K562 (cell line): ENCODE results near the gene DDAH2. TPM values are rescaled to one million over a fixed set of nuclear protein-coding genes. Genes with fewer than 3 reads are reported as not detected.

ENCODE experiments used
- CUX1 ChIP-seq: fragments of 200-800 bp; sonication (Bioruptor generic); IDR thresholded peaks from 2 replicates; pipeline ENCODE4 v1.6.1; 2016; ENCODE audit warnings: missing genetic modification characterization, missing compliant biosample characterization
- ELK1 ChIP-seq: sonication (generic); formaldehyde crosslinking; IDR thresholded peaks from 2 replicates; pipeline ENCODE4 v1.8.1; 2022; ENCODE audit warnings: missing genetic modification reagents
- FOS ChIP-seq: IDR thresholded peaks from 3 replicates; pipeline ENCODE4 v1.6.1; 2011; ENCODE audit not compliant: insufficient read length; ENCODE audit errors: extremely low read depth
- ILF3 ChIP-seq: fragments of 450-650 bp; IDR thresholded peaks from 2 replicates; pipeline ENCODE4 v1.6.1; 2018; ENCODE audit warnings: antibody characterized with exemption, mild to moderate bottlenecking, moderate library complexity, borderline replicate concordance
- LCOR ChIP-seq: sonication (generic); formaldehyde crosslinking; IDR thresholded peaks from 2 replicates; pipeline ENCODE4 v1.8.0; 2022; ENCODE audit warnings: mild to moderate bottlenecking, missing genetic modification reagents
- NR0B1 ChIP-seq: fragments of 450-650 bp; IDR thresholded peaks from one replicate; pipeline ENCODE4 v1.6.1; 2018; ENCODE audit warnings: mild to moderate bottlenecking, moderate library complexity; ENCODE audit not compliant: partially characterized antibody
- NR2F6 ChIP-seq: fragments of 450-650 bp; formaldehyde crosslinking; IDR thresholded peaks from 2 replicates; pipeline ENCODE4 v1.4.0; 2020; ENCODE audit warnings: mild to moderate bottlenecking
- SUPT5H ChIP-seq: fragments of 450-650 bp; IDR thresholded peaks from 2 replicates; pipeline ENCODE4 v1.6.1; 2016
- THAP12 ChIP-seq: fragments of 250-450 bp; sonication (Bioruptor Pico); IDR thresholded peaks from 2 replicates; pipeline ENCODE4 v1.9.0; 2021; ENCODE audit warnings: mild to moderate bottlenecking, inconsistent platforms
- ZNF232 ChIP-seq: sonication (generic); formaldehyde crosslinking; IDR thresholded peaks from 2 replicates; pipeline ENCODE4 v1.8.0; 2022; ENCODE audit warnings: mild to moderate bottlenecking, missing genetic modification reagents
- ZNF253 ChIP-seq: fragments of 250-450 bp; sonication (Bioruptor Pico); conservative IDR thresholded peaks from 2 replicates; pipeline ENCODE4 v1.6.1; 2021; ENCODE audit warnings: mild to moderate bottlenecking
- ZNF354B ChIP-seq: fragments of 250-450 bp; sonication (Bioruptor Pico); IDR thresholded peaks from 2 replicates; pipeline ENCODE4 v1.4.0; 2020
- ZNF436 ChIP-seq: fragments of 250-450, 450-650 bp; sonication (Bioruptor Pico); formaldehyde crosslinking; IDR thresholded peaks from 2 replicates; pipeline ENCODE4 v1.7.0; 2020; ENCODE audit warnings: mild to moderate bottlenecking
- ZNF584 ChIP-seq: fragments of 200-800 bp; sonication (Bioruptor generic); IDR thresholded peaks from 2 replicates; pipeline ENCODE4 v1.6.1; 2016; ENCODE audit warnings: low read depth, mild to moderate bottlenecking, missing genetic modification characterization, missing compliant biosample characterization
- ZNF639 ChIP-seq, 2 experiments: fragments of 200-800 bp in 1 of 2; sonication (Bioruptor generic) in 1 of 2; sonication (generic) in 1 of 2; formaldehyde crosslinking in 1 of 2; IDR thresholded peaks in 1 of 2; conservative IDR thresholded peaks in 1 of 2; 2 replicates each; pipeline versions ENCODE4 v1.5.0 to v1.6.1; 2016 to 2020; ENCODE audit warnings: missing compliant biosample characterization in 1 of 2, missing genetic modification characterization in 1 of 2, missing genetic modification reagents in 1 of 2
- ZSCAN29 ChIP-seq: fragments of 450-650 bp; IDR thresholded peaks from 2 replicates; pipeline ENCODE4 v1.6.1; 2017
- polyA plus RNA-seq, 8 experiments: library from polyadenylated mRNA; depleted of rRNA in 4 of 8; stranded (reverse) in 5 of 8; unstranded in 3 of 8; fragments of >200 nt; fragmentation: Nextera tagmentation in 2 of 8; fragmentation: Illumina TruSeq in 1 of 8; extraction: Ambion mirVana in 2 of 8; extraction: Trizol in 1 of 8; gene quantifications; 2 replicates each; pipeline versions ENCODE4 v1.2.1 to v1.2.3, GENCODE V29; 2011 to 2014; ENCODE audit warnings: inconsistent platforms in 1 of 8, missing spikeins in 1 of 8
- total RNA-seq, 7 experiments: library from RNA; depleted of rRNA in 6 of 7; stranded (reverse); fragments of >200 nt in 6 of 7; fragmentation: Illumina TruSeq in 2 of 7; extraction: Trizol in 2 of 7; gene quantifications; 2 replicates each; pipeline versions ENCODE4 v1.2.1 to v1.2.3, GENCODE V29; 2011 to 2021; ENCODE audit warnings: low replicate concordance in 1 of 7

DDAH2 gene
- total and polyA plus RNA-seq, 9 of the 15 experiments (the other 6 are each of a cell fraction or from before 2014, with no cell fraction given): 1.8 to 45.4 (median 21.4) TPM

GRCh38 chr6:31700740-31701401, 28.2 kb downstream of the DDAH2 start (continued):
- no peak for TF ChIP-seq CUX1 (CRISPR knock-in tag)
- no peak for TF ChIP-seq FOS
- TF ChIP-seq LCOR (CRISPR knock-in tag): no peak
- TF ChIP-seq THAP12 (CRISPR knock-in tag): 0 out of 2 replicates have a peak, but pooled peaks have one; percentile 17
- TF ChIP-seq ZNF232 (CRISPR knock-in tag): peak; percentile 69; the same call in 1 of the 2 replicates
- 0 out of 2 replicates have a peak, but pooled peaks have one; percentile 61 for TF ChIP-seq ELK1 (CRISPR knock-in tag)
- TF ChIP-seq SUPT5H: peak; percentile 29; the same call in 1 of the 2 replicates
- TF ChIP-seq ZNF253 (CRISPR knock-in tag): no peak
- TF ChIP-seq ILF3: no peak
- no peak for TF ChIP-seq ZNF354B (CRISPR knock-in tag)
- no peak for TF ChIP-seq ZSCAN29
- no peak for TF ChIP-seq ZNF639 (CRISPR knock-in tag; conservative IDR thresholded peaks at IDR 0.05 in 1 of 2, IDR thresholded peaks at IDR 0.05 in 1 of 2)
- no peak for TF ChIP-seq NR0B1
- TF ChIP-seq ZNF436 (CRISPR knock-in tag): no peak
- no peak for TF ChIP-seq ZNF584 (CRISPR knock-in tag)
- no peak for TF ChIP-seq NR2F6 (CRISPR knock-in tag)
